Activated CD8-positive, alpha-beta memory T cell treated with anti-CD3 and anti-CD28 coated beads, Interleukin-2, amount 50 U/mL, for 4 hours (primary cell): ENCODE data around the gene ZBTB25.

Source experiments
- DNase-seq: peaks from one replicate; pipeline ENCODE4 v3.0.0-alpha.2; 2020

The ZBTB25 gene

DNA sequence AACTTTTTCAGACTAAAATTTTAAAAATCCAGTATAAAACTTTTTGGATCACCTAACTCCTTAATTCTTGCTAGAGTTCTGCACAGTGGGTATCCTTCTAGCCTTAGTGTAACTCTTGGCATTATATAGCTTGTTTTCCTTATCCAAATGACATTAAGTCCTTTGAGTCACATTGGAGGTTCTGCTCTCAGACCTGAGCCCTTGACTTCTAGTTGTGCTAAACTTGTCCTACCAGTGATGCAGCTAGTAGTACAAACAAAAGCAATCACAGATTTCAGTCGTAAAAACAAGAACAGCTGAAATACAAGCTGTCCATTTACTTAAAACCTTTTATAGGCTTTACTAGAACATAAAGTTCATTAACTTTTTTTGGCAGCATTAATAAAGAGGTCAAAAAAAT is 11.4 kb upstream of the ZBTB25 start:
- DNase-seq: no peak

DNA sequence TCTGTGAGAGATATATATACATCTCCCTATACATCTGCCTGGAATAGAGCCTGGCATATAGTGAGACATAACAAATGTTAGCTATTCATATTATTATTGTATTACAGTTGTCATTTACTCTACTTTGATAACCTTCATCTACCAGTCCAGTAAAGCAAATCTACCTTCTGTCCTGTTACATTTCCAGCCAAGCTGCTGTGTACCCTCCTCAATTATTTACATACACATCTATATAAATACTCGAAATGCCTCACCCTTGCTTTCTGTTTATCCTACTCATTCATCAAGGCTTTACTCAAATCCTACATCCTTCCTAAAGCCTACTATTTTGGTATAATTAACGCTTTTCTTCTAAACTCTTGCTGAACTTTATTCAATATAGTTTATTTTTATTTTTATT is 9.6 kb upstream of the ZBTB25 start:
- DNase-seq: no peak

DNA sequence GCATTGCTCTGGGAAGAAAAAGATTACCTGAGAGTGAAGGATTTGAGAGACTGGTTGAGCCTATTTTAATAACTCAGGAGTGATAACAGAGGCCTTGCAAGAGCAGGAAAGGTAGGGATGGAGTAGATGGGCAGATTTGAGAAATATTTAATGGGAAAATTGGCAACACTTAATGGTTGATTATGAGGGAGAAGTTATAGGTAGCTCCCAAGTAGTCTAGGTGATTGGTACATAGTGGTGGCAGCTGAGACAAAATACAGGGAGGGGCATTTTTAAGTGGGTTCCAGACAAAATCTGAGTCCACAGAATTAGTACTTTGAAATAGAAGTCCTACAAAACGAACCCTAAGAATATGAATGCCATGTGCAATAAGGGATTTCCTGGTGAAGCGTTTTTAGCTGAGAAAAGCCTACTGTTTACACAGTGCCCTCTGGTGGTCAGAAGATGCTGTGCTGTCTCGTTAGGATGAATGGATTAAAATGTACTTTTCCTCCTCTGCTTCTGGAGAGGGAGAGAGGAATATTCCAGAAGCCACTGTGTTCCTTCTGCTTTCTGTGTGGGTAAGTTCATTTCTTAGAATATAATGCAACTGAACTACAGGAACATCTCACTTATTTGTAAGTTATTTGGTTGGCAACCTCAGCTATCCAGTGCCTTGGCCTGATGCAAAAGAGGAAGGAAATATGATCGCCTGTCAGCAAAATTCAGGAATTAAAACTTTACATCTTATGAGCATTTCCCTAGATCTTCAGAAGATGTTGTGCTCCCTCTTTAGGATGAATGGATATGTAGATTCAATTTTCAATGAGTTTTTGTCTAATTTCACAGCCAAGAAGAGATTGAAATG is 7.4 kb upstream of the ZBTB25 start:
- peak; percentile 66 for DNase-seq

GRCh38 chr14:64509036-64509435 is 5.4 kb upstream of the ZBTB25 start:
- no peak for DNase-seq

DNA sequence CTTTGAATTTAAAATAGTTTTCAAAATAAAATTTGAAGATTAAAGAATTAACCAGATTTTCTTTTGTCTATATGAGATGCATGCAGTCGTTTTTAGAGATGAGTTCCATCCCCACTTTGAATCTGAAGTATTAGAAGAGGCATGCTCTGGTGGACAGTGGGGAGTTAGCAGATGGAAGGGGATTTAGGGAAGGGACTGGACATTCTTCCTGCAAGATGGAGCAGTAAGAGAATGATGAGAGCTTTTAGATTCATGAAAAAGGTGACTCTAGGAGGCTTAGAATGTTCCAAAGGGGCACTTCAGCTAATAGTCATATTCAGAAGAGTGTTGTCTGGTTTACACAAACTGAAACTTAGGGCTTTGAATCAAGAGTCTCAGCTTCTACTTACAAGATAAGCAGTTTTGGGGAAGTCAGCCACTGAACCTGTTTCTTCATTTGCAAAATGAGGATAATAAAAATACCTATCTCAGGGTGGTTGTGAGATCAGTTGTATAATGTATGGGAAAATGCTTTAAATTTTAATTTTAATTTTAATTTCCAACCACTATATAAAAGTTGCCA is 4.7 kb upstream of the ZBTB25 start:
- no peak for DNase-seq

- DNase-seq: peak; percentile 39
Measured at GRCh38 chr14:64507376-64508156, 3.9 kb upstream of the ZBTB25 start.

DNA sequence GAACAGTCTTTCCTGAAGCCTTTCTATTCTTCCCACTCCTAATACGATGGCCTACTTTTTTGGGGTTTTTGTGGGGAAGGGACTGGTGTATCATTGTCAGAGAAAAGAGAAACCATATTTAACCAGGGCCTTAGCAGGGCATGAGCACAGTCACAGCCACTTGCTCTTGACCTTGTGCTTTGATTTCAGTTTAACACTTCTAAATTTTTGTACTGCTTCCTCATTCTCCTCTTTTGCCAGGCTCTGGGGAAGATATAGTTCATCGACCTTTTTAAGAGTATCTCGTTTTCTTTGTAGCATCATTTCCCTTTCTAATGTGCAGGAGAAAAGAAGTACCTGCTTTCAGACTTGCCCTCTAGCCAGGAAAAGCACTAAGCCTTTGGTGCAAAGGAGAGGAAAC is 3.1 kb upstream of the ZBTB25 start:
- DNase-seq: no peak

- DNase-seq: peak; percentile 82
Measured at GRCh38 chr14:64504897-64505794, 1.5 kb upstream of the ZBTB25 start.

- peak; percentile 87 for DNase-seq
Measured at GRCh38 chr14:64504310-64504896, 765 bp upstream of the ZBTB25 start, which contains the start of gene ZBTB1. TSS of gene ZBTB1 (plus strand) at chr14:64504770. CDS start at chr14:64521505, 16,735 bp downstream.

- DNase-seq: peak; percentile 25
Measured at GRCh38 chr14:64502887-64503433, 678 bp downstream of the ZBTB25 start.

- DNase-seq: no peak
Measured at GRCh38 chr14:64502456-64502855, 1.2 kb downstream of the ZBTB25 start.

GRCh38 chr14:64501411-64502171 is 2.0 kb downstream of the ZBTB25 start:
- no peak for DNase-seq

DNA sequence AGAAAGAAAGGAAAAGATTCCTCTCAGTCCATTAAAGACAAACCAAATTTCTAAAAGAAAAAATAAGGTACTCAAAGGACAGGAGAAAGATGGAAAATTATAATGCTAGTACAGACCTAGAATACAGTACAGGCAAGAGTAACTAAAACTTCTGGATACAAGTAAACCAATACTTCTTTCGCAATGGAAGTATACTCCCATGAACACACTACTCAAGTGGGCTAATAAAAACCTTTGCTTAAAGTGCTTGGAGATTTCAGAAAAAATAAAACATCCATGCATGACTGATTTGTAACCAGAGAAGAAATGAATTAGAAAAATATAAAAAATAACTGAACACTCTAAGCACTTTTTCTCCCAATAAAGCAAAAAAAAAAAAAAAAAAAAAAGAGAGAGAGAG is 3.5 kb downstream of the ZBTB25 start:
- DNase-seq: no peak

- no peak for DNase-seq
Measured at GRCh38 chr14:64496764-64497163, 6.9 kb downstream of the ZBTB25 start.

DNA sequence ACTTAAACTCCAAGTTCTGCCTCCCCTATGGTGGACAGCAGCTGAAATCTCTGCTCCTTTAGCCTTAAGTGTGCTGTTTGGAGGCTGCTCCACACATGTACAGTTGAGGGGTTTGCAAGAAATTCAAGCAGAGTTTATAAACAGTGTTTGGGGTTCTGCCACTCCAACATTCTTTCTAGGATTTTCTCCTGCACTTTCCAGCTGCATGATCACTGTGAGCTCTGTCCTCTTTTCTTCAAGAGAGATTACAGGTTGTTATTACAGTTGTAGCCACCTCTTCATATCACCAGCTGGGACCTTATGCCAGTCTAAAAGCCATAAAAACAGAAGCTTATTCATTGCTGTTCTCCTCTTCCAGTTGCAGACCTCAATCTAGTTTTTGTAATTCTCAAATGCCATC is 8.4 kb downstream of the ZBTB25 start:
- no peak for DNase-seq

DNA sequence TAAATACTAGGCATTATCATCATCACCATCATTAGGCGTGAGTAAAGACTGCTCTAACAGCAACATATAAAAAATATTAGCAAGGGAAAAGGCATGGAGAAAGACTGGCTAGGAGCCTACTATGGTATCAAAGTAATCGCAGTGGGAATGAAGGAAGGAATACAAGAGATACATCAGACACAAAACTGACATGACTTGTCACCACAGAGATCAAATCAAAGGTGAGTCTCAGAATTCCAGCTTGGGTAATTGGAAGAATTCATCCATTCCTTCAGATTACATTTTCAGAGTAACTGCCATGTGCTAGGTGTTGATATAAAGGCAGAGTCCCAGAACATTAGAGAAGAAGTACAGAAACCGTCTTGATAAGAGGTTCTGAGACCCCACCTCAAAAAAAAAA is 10.2 kb downstream of the ZBTB25 start:
- DNase-seq: no peak

GRCh38 chr14:64491637-64492036 is 12.0 kb downstream of the ZBTB25 start:
- no peak for DNase-seq

DNA sequence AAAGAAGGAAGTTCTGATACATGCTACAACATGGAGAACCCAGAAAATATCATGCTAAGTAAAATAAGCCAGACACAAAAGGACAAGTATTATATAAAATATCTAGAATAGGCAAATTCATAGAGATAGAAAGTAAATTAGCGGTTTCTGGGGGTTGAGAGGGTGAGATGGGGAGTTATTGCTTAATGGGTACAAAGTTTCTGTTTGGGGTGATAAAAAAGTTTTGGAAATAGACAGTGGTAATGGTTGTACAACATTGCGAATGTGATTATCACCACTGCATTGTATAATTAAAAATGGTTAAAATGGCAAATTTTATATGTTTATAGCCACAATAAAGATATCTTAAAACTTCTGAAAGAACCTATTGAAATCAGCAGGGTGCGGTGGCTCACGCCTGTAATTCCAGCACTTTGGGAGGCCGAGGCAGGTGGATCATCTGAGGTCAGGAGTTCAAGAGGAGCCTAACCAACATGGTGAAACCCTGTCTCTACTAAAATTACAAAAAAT is 15.0 kb downstream of the ZBTB25 start:
- DNase-seq: no peak

DNA sequence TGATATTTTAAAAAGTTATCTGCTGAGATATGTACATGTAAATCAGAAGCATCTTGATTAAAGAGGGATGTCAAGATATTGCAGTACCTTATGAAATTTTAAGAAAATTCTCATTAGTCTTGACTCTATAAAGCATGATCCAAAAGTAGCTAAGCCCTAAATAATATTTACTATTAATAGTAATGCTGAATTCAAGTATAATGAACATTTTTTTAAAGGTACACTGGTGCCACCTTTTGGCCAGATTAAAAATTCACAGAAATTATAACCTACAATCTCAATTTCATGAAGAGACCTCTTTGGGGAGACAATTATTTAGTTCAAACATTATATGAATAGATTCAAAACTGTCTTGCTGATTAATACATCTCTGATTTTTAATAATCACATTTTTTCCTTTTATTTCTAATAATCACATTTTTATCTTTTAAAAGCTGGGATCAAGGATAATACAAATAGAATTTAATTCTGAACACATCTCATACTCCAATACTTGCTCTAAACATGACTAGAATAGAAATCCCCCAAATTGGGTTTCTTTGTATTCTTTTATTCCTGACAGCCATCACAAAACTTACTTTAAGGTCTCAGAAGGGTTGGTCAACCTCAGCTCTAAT is 24.9 kb downstream of the ZBTB25 start:
- no peak for DNase-seq

GRCh38 chr14:64476438-64476837 is 27.2 kb downstream of the ZBTB25 start:
- no peak for DNase-seq
